ENCODE results near the gene CRYZL1.

DNA sequence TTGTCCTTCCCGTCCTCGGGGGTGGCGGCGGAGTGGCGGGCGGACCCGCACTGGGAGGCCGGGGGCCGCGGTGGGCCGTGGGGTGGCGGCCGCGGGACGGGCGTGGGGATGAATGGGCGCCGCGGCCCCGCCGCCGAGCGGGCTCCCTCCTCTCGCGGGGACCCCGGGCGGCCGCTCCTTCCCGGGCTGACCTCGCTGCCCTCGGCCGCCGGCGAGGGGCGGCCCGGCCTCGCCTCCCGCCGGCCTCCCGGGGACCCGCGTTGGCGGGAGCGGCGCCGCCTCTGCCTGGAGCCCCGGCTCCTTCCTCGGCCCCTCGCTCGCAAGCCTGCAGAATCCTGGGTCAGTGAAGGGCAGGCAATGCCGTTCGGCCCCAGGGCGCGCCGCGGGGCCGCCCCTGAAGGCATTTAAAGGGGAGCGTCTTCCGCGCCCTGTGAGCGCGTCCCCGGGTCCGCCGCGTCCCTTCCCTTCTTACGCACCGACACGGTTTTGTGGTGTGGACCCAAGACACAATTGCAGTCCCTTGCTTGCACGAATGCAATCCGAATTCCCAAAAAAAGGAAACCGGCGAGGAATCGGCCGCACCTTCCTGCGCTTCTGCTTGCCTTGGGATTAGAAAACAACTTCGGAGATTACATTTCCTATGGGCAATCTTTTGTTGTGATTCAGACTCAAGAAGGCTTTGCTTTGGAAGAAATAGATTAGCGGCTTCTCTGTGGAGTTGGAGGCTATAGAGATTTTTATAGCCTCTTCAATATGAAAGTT is 1.5 kb upstream of the CRYZL1 start:
- TF ChIP-seq, protein P1, sequence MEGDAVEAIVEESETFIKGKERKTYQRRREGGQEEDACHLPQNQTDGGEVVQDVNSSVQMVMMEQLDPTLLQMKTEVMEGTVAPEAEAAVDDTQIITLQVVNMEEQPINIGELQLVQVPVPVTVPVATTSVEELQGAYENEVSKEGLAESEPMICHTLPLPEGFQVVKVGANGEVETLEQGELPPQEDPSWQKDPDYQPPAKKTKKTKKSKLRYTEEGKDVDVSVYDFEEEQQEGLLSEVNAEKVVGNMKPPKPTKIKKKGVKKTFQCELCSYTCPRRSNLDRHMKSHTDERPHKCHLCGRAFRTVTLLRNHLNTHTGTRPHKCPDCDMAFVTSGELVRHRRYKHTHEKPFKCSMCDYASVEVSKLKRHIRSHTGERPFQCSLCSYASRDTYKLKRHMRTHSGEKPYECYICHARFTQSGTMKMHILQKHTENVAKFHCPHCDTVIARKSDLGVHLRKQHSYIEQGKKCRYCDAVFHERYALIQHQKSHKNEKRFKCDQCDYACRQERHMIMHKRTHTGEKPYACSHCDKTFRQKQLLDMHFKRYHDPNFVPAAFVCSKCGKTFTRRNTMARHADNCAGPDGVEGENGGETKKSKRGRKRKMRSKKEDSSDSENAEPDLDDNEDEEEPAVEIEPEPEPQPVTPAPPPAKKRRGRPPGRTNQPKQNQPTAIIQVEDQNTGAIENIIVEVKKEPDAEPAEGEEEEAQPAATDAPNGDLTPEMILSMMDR (IDR thresholded peaks at IDR 0.05), result no peak
- no peak for TF ChIP-seq POLR2A (IDR thresholded peaks at IDR 0.05)

Measured in Peyer's patch (tissue), 4 donors.